Measurements from ENCODE around the gene RTP1. TPM values are rescaled to one million over a fixed set of nuclear protein-coding genes. Genes with fewer than 3 reads are reported as not detected.

RTP1 gene
- total RNA-seq (not detected), polyA plus RNA-seq (not detected)
- long read RNA-seq, donor 1 = 0 reads
- long read RNA-seq, donor 2 = 0 reads
- long read RNA-seq, donor 3 = 0 reads
- long read RNA-seq, donor 4 = 0 reads
- long read RNA-seq, donor 5, partial matches to known transcripts = 0 of 1 reads
- long read RNA-seq, donor 5, other reads (novel, unspliced or antisense) = 0 of 1 reads
- long read RNA-seq, donor 6 = 0 reads
- long read RNA-seq, donor 7 = 0 reads
- long read RNA-seq, donor 8 = 0 reads
- long read RNA-seq, donor 9 = 0 reads
- long read RNA-seq, donor 10 = 0 reads

- 56 to 71% (median 62%) methylated on average over 8 of the region's 8 CpGs for WGBS, 5 donors
- TF ChIP-seq POLR2A (IDR thresholded peaks at IDR 0.05) = no peak
- no peak for TF ChIP-seq POLR2AphosphoS5 (IDR thresholded peaks at IDR 0.05)
- no peak for TF ChIP-seq EP300 (IDR thresholded peaks at IDR 0.05)
- no peak for TF ChIP-seq CTCF (IDR thresholded peaks at IDR 0.05)
- DNase-seq = peak in 1 of 2 donors; percentile 46
- no peaks in the 10 kb centered on the region for H3K27me3 ChIP-seq
- intact Hi-C loops (cut with DNase I; ENCODE audit: low total_unique reads) = no loop called here
- H3K36me3 ChIP-seq = no peaks in the 10 kb centered on the region
- peaks cover 0 to 5% (median 0%) of the 10 kb centered on the region in 4 donors for H3K4me1 ChIP-seq
- H3K9me3 ChIP-seq = no peaks in the 10 kb centered on the region
- H3K27ac ChIP-seq = no peak within 1 kb of the TSS
- no peak within 1 kb of the TSS for H3K4me3 ChIP-seq
These were observed at the start of gene RTP1 for GRCh38 chr3:187197335-187197649. RTP1 (plus strand) TSS chr3:187197486; CDS start chr3:187197516, 30 bp downstream.

- no peaks in the 10 kb centered on the region for H3K27me3 ChIP-seq
- no peak for DNase-seq
- 91 to 97% (median 93%) methylated on average over 7 of the region's 7 CpGs for WGBS, 5 donors
- H3K36me3 ChIP-seq = no peaks in the 10 kb centered on the region
- H3K9me3 ChIP-seq = peaks cover 0 to 6% (median 3%) of the 10 kb centered on the region in 4 donors
- H3K4me1 ChIP-seq = no peaks in the 10 kb centered on the region
- intact Hi-C loops (cut with DNase I; ENCODE audit: low total_unique reads) = no loop called here
- TF ChIP-seq CTCF (IDR thresholded peaks at IDR 0.05) = no peak
- no peak for TF ChIP-seq POLR2AphosphoS5 (IDR thresholded peaks at IDR 0.05)
- TF ChIP-seq POLR2A (IDR thresholded peaks at IDR 0.05) = no peak
- TF ChIP-seq EP300 (IDR thresholded peaks at IDR 0.05) = no peak
- no peak overlapping the region for H3K4me3 ChIP-seq
- H3K27ac ChIP-seq = no peak overlapping the region
These were observed 47.1 kb upstream of the RTP1 start for GRCh38 chr3:187150186-187150585.

- TF ChIP-seq POLR2AphosphoS5 (IDR thresholded peaks at IDR 0.05) = no peak
- TF ChIP-seq CTCF (IDR thresholded peaks at IDR 0.05) = peak in 1 of 7 experiments; percentile 14
- intact Hi-C loops (cut with DNase I; ENCODE audit: low total_unique reads) = no loop called here
- no peaks in the 10 kb centered on the region for H3K27me3 ChIP-seq
- H3K9me3 ChIP-seq = peaks cover 0 to 2% (median under 1%) of the 10 kb centered on the region in 4 donors
- no peaks in the 10 kb centered on the region for H3K4me1 ChIP-seq
- 33 to 100% (median 75%) methylated on average over 1 to 2 of the region's 2 CpGs for WGBS, 5 donors
- H3K36me3 ChIP-seq = no peaks in the 10 kb centered on the region
- DNase-seq = peak; percentile 20 to 48
- no peak overlapping the region for H3K4me3 ChIP-seq
- no peak overlapping the region for H3K27ac ChIP-seq
These were observed 46.7 kb upstream of the RTP1 start for GRCh38 chr3:187150599-187150998.

GRCh38 chr3:187161556-187161955, 35.7 kb upstream of the RTP1 start:
- TF ChIP-seq POLR2A (IDR thresholded peaks at IDR 0.05) (no peak), POLR2AphosphoS5 (IDR thresholded peaks at IDR 0.05) (no peak), CTCF (IDR thresholded peaks at IDR 0.05) (no peak), EP300 (IDR thresholded peaks at IDR 0.05) (no peak)
- peaks cover 5 to 10% (median 9%) of the 10 kb centered on the region in 4 donors for H3K9me3 ChIP-seq
- peaks cover 0 to 7% (median 2%) of the 10 kb centered on the region in 4 donors for H3K4me1 ChIP-seq
- no peaks in the 10 kb centered on the region for H3K36me3 ChIP-seq
- no peak for DNase-seq
- no peaks in the 10 kb centered on the region for H3K27me3 ChIP-seq
- no peak overlapping the region for H3K27ac ChIP-seq
- intact Hi-C loops (cut with DNase I; ENCODE audit: low total_unique reads) = loop anchor here (5.0 kb wide), 1 partner anchor 309 kb away; no protein-coding TSS in a partner anchor
- no peak overlapping the region for H3K4me3 ChIP-seq
